Endothelial cell of umbilical vein (primary cell): Measurements from ENCODE around the gene IMPDH2. TPM values are rescaled to one million over a fixed set of nuclear protein-coding genes. Genes with fewer than 3 reads are reported as not detected.

Experiments used
- BruUV-seq: library from RNA; stranded (reverse); fragments of 400-500 nt; replicated peaks from 2 replicates; lab custom pipeline; 2021; lab: Mats Ljungman, UMichigan
- CTCF ChIA-PET: fragments of 300-600, 350-600 bp; sonication (Branson Sonifier 250); formaldehyde crosslinking; loops from one replicate; lab custom pipeline; 2021; ENCODE audit warnings: antibody characterized with exemption, inconsistent platforms; lab: Charles Lee
- POLR2A ChIA-PET: fragments of 300-600, 350-600 bp; sonication (Branson Sonifier 250); formaldehyde crosslinking; loops from one replicate; lab custom pipeline; 2021; ENCODE audit warnings: antibody characterized with exemption, inconsistent platforms; lab: Charles Lee
- DNase-seq: peaks from one replicate; pipeline ENCODE4 v3.0.0-alpha.2; 2011; ENCODE audit warnings: low read depth, low spot score
- FAIRE-seq: peaks from 2 replicates; lab custom pipeline; 2011; peaks lifted over from hg19 to GRCh38; lab: Jason Lieb, UNC
- H2AFZ ChIP-seq: 2 replicates; pipeline ENCODE4 v1.6.0; 2012; ENCODE audit warnings: low read depth, low read length, control low read depth, inconsistent platforms
- H3K27ac ChIP-seq: 2 replicates; pipeline ENCODE4 v1.5.1; 2011; ENCODE audit warnings: low read depth, mild to moderate bottlenecking, control low read depth, low read length, moderate library complexity; ENCODE audit not compliant: insufficient read depth
- H3K27me3 ChIP-seq, 2 experiments: 2 replicates each; pipeline versions ENCODE4 v1.6.0 to v1.6.1; 2011; ENCODE audit warnings: low read length in 2 of 2, mixed read lengths in 1 of 2; ENCODE audit not compliant: control insufficient read depth in 2 of 2, insufficient read depth in 2 of 2
- H3K36me3 ChIP-seq, 2 experiments: 2 replicates in 1 of 2; 3 replicates in 1 of 2; pipeline ENCODE4 v1.5.1; 2011; ENCODE audit warnings: low read length in 2 of 2, mild to moderate bottlenecking in 1 of 2, moderate library complexity in 1 of 2; ENCODE audit not compliant: control insufficient read depth in 2 of 2, insufficient read depth in 2 of 2; ENCODE audit errors: extremely low read depth in 1 of 2
- H3K4me1 ChIP-seq: 3 replicates; pipeline ENCODE4 v1.5.1; 2011; ENCODE audit warnings: mild to moderate bottlenecking, low read length; ENCODE audit not compliant: control insufficient read depth, insufficient read depth; ENCODE audit errors: extremely low read depth
- H3K4me2 ChIP-seq: 2 replicates; pipeline ENCODE4 v1.6.1; 2011; ENCODE audit warnings: low read length, control low read depth, mixed read lengths; ENCODE audit not compliant: insufficient read depth
- H3K4me3 ChIP-seq, 3 experiments: fragments of 200-600 bp in 1 of 3; sonication (generic), shearing (Covaris generic) in 1 of 3; replicated peaks in 1 of 3; 2 replicates each; pipeline ENCODE4 v1.5.1; 2011 to 2016; ENCODE audit warnings: control low read depth in 3 of 3, low read length in 3 of 3, mild to moderate bottlenecking in 2 of 3, inconsistent platforms in 1 of 3, low read depth in 1 of 3, moderate library complexity in 1 of 3; ENCODE audit not compliant: insufficient read depth in 1 of 3
- H3K79me2 ChIP-seq: 2 replicates; pipeline ENCODE4 v1.6.0; 2012; ENCODE audit warnings: low read length, inconsistent platforms; ENCODE audit not compliant: control insufficient read depth, insufficient read depth
- H3K9ac ChIP-seq: replicated peaks from 2 replicates; pipeline ENCODE3; 2011; ENCODE audit warnings: low read length, control low read depth; ENCODE audit not compliant: insufficient read depth; ENCODE audit errors: extremely low read depth
- H3K9me1 ChIP-seq: replicated peaks from 3 replicates; pipeline ENCODE4 v1.6.0; 2011; ENCODE audit warnings: mild to moderate bottlenecking, low read length; ENCODE audit not compliant: control insufficient read depth, insufficient read depth; ENCODE audit errors: extremely low read depth
- H3K9me3 ChIP-seq: replicated peaks from 2 replicates; pipeline ENCODE4 v1.5.1; 2012; ENCODE audit warnings: low read length, inconsistent platforms; ENCODE audit not compliant: control insufficient read depth, insufficient read depth
- H4K20me1 ChIP-seq: replicated peaks from 2 replicates; pipeline ENCODE3; 2011; ENCODE audit warnings: mild to moderate bottlenecking, low read length; ENCODE audit not compliant: control insufficient read depth, insufficient read depth; ENCODE audit errors: extremely low read depth
- CTCF ChIP-seq, 2 donors: IDR thresholded peaks; 1 replicate in 1 of 2; 2 replicates in 1 of 2; pipeline ENCODE4 v1.5.1; 2011; ENCODE audit warnings: low read length in 2 of 2, mild to moderate bottlenecking in 2 of 2, moderate library complexity in 2 of 2, control low read depth in 1 of 2, inconsistent platforms in 1 of 2, low read depth in 1 of 2; ENCODE audit not compliant: insufficient read depth in 1 of 2; ENCODE audit errors: extremely low read depth in 1 of 2
- FOS ChIP-seq: IDR thresholded peaks from 2 replicates; pipeline ENCODE4 v1.6.1; 2011; ENCODE audit warnings: mild to moderate bottlenecking, low read length, moderate library complexity, borderline replicate concordance; ENCODE audit not compliant: insufficient read depth
- JUN ChIP-seq: IDR thresholded peaks from 2 replicates; pipeline ENCODE4 v1.6.1; 2011; ENCODE audit warnings: borderline replicate concordance, low read depth; ENCODE audit not compliant: insufficient read length, insufficient read depth
- MAX ChIP-seq: IDR thresholded peaks from 2 replicates; pipeline ENCODE4 v1.6.1; 2011; ENCODE audit not compliant: insufficient read depth, insufficient read length
- MYC ChIP-seq: IDR thresholded peaks from one replicate; pipeline ENCODE4 v1.6.1; 2011; ENCODE audit warnings: mild to moderate bottlenecking, low read depth, low read length
- POLR2A ChIP-seq: IDR thresholded peaks from 2 replicates; pipeline ENCODE4 v1.6.1; 2012; ENCODE audit warnings: low read depth, mild to moderate bottlenecking, control low read depth, low read length
- POLR2AphosphoS5 ChIP-seq: IDR thresholded peaks from 2 replicates; pipeline ENCODE4 v1.6.1; 2012; ENCODE audit warnings: low read depth, mild to moderate bottlenecking, control low read depth, low read length, moderate library complexity; ENCODE audit not compliant: insufficient read depth
- dilution Hi-C: fragments of 300-500 bp; cut with MboI; formaldehyde crosslinking; loops from one replicate; pipeline ENCODE4 v1.15.0; 2019; ENCODE audit warnings: low sequenced_read_pairs; ENCODE audit not compliant: extremely low pct_ligation_motif_present
- intact Hi-C: fragments of 100-400 bp; cut with micrococcal nuclease; formaldehyde crosslinking; loops from one replicate; pipeline ENCODE4 v1.10.0; 2022
- polyA plus RNA-seq, 4 experiments: library from polyadenylated mRNA; depleted of rRNA in 3 of 4; stranded (reverse) in 3 of 4; unstranded in 1 of 4; fragments of >200 nt; gene quantifications; 2 replicates each; pipeline versions ENCODE4 v1.2.1 to v1.2.3, GENCODE V29; 2011 to 2012; ENCODE audit warnings: missing spikeins in 1 of 4
- total RNA-seq: library from RNA; stranded (reverse); gene quantifications from 2 replicates; pipeline ENCODE4 v1.2.3, GENCODE V29; 2021

The IMPDH2 gene
- total and polyA plus RNA-seq, 2 donors (not counting 3 experiments of a cell fraction or from before 2014, with no cell fraction given) = 167 to 189 TPM

GRCh38 chr3:49025005-49025792 lies 4.0 kb downstream of the IMPDH2 start:
- intact Hi-C loops (no loop called here), dilution Hi-C loops (no loop called here)
- TF ChIP-seq POLR2AphosphoS5 (no peak), FOS (no peak), MYC (no peak), POLR2A (no peak), CTCF (IDR thresholded peaks at IDR 0.05; ENCODE audit: extremely low read depth in 1 of 2, insufficient read depth in 1 of 2, low read depth in 1 of 2, low read length in 2 of 2) (no peak), JUN (no peak), MAX (no peak)
- Histone ChIP-seq H2AFZ (no peak overlapping the region), H3K9ac (no peak overlapping the region), H3K9me3 (no peaks in the 10 kb centered on the region), H3K4me1 (peaks cover 23% of the 10 kb centered on the region), H4K20me1 (no peaks in the 10 kb centered on the region), H3K27me3 (no peaks in the 10 kb centered on the region), H3K4me3 (no peak overlapping the region), H3K27ac (no peak overlapping the region), H3K9me1 (no peaks in the 10 kb centered on the region), H3K4me2 (no peak overlapping the region), H3K79me2 (peaks cover 52% of the 10 kb centered on the region), H3K36me3 (peaks cover 13 to 27% of the 10 kb centered on the region in 2 experiments)
- no TSS peak for BruUV-seq
- ChIA-PET POLR2A (interaction anchor here (2.4 kb wide), 1 partner anchor 18 kb away, joined by 10 read pairs; the partner anchor contains the start of gene WDR6), CTCF (interaction anchor here (0.5 to 2.0 kb wide), 2 partner anchors 37 to 167 kb away, joined by 3 to 6 read pairs; no protein-coding TSS in a partner anchor)
- DNase-seq (no peak), FAIRE-seq (no peak)
